GM23338 (cell line): Measurements from ENCODE around the gene SPEM3.

Source experiments
- CREB1 ChIP-seq: fragments of 250-450 bp; sonication (Bioruptor Pico); IDR thresholded peaks from 2 replicates; pipeline ENCODE4 v1.5.0; 2020; ENCODE audit warnings: low read depth, mild to moderate bottlenecking, moderate library complexity
- EZH2 ChIP-seq: fragments of 200-600 bp; sonication (generic); IDR thresholded peaks from one replicate; pipeline ENCODE4 v1.8.0; 2017; ENCODE audit warnings: antibody characterized with exemption, mild to moderate bottlenecking, low read depth; ENCODE audit not compliant: unreplicated experiment
- EZH2phosphoT487 ChIP-seq: fragments of 200-600 bp; sonication (generic); IDR thresholded peaks from one replicate; pipeline ENCODE4 v1.8.1; 2018; ENCODE audit warnings: antibody characterized with exemption; ENCODE audit not compliant: unreplicated experiment
- POLR2AphosphoS5 ChIP-seq: IDR thresholded peaks from 2 replicates; pipeline ENCODE4 v1.6.1; 2016; ENCODE audit warnings: antibody characterized with exemption, low read depth
- ZNF114 ChIP-seq: fragments of 250-450 bp; sonication (Bioruptor Pico); IDR thresholded peaks from 2 replicates; pipeline ENCODE4 v1.5.0; 2020; ENCODE audit warnings: mild to moderate bottlenecking, moderate library complexity
- TF ChIP-seq, protein P1 (sequence below), 2 experiments: fragments of 200-600 bp in 1 of 2; sonication (generic) in 1 of 2; conservative IDR thresholded peaks; 2 replicates each; pipeline versions ENCODE4 v1.5.1 to v1.6.1; 2016 to 2017; ENCODE audit warnings: antibody characterized with exemption in 2 of 2, low read depth in 2 of 2, mild to moderate bottlenecking in 2 of 2, moderate library complexity in 1 of 2
- TF ChIP-seq, protein P2 (sequence below): IDR thresholded peaks from one replicate; pipeline ENCODE4 v1.6.1; 2018; ENCODE audit warnings: antibody characterized with exemption; ENCODE audit not compliant: unreplicated experiment

DNA sequence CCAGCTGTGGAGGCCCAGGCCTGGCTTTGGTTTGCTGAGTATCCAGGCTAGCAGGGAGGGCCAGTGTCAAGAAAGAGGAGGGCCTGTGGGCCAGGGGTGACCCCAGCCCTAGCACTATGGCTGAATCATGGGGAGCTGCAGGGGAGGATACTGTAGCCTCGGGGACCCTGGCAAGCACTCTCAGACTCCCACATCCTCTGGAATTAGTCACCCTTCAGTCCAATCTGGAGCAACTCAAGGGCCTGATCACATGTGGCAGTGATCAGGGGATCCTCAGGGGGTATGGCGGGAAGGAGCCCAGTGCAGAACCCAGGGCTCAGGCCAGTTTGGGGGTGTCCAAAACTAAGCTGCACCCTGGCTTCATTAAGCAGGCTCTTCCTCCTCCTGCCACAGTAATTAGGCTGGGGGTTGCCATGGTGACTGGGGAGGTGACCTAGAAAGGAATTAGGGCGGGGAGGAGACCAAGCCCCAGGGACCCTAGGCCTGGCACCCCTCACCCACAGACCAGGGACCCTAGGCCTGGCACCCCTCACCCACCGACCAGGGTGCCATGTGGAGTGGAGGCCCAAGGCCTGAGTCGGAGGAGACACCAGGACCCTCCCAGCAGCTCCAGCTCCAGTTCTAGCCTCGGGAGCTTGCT, 15.2 kb upstream of the SPEM3 start:
- TF ChIP-seq, protein P1, sequence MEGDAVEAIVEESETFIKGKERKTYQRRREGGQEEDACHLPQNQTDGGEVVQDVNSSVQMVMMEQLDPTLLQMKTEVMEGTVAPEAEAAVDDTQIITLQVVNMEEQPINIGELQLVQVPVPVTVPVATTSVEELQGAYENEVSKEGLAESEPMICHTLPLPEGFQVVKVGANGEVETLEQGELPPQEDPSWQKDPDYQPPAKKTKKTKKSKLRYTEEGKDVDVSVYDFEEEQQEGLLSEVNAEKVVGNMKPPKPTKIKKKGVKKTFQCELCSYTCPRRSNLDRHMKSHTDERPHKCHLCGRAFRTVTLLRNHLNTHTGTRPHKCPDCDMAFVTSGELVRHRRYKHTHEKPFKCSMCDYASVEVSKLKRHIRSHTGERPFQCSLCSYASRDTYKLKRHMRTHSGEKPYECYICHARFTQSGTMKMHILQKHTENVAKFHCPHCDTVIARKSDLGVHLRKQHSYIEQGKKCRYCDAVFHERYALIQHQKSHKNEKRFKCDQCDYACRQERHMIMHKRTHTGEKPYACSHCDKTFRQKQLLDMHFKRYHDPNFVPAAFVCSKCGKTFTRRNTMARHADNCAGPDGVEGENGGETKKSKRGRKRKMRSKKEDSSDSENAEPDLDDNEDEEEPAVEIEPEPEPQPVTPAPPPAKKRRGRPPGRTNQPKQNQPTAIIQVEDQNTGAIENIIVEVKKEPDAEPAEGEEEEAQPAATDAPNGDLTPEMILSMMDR (conservative IDR thresholded peaks at IDR 0.05; ENCODE audit: low read depth in 2 of 2), result no peak
- no peak for TF ChIP-seq EZH2
- TF ChIP-seq POLR2AphosphoS5, result no peak
- TF ChIP-seq, protein P2, sequence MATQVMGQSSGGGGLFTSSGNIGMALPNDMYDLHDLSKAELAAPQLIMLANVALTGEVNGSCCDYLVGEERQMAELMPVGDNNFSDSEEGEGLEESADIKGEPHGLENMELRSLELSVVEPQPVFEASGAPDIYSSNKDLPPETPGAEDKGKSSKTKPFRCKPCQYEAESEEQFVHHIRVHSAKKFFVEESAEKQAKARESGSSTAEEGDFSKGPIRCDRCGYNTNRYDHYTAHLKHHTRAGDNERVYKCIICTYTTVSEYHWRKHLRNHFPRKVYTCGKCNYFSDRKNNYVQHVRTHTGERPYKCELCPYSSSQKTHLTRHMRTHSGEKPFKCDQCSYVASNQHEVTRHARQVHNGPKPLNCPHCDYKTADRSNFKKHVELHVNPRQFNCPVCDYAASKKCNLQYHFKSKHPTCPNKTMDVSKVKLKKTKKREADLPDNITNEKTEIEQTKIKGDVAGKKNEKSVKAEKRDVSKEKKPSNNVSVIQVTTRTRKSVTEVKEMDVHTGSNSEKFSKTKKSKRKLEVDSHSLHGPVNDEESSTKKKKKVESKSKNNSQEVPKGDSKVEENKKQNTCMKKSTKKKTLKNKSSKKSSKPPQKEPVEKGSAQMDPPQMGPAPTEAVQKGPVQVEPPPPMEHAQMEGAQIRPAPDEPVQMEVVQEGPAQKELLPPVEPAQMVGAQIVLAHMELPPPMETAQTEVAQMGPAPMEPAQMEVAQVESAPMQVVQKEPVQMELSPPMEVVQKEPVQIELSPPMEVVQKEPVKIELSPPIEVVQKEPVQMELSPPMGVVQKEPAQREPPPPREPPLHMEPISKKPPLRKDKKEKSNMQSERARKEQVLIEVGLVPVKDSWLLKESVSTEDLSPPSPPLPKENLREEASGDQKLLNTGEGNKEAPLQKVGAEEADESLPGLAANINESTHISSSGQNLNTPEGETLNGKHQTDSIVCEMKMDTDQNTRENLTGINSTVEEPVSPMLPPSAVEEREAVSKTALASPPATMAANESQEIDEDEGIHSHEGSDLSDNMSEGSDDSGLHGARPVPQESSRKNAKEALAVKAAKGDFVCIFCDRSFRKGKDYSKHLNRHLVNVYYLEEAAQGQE, result no peak
- no peak for TF ChIP-seq CREB1 (CRISPR knock-in tag)
- TF ChIP-seq ZNF114 (CRISPR knock-in tag), result no peak
- no peak for TF ChIP-seq EZH2phosphoT487
